Gastrocnemius medialis (tissue), 4 donors: ENCODE data around the gene EIF4E2.

Experiments
- CTCF ChIP-seq, 5 experiments: fragments of 450-650 bp in 3 of 5; fragments of 200-600 bp in 2 of 5; sonication (generic) in 2 of 5; IDR thresholded peaks in 4 of 5; conservative IDR thresholded peaks in 1 of 5; 1 replicate in 4 of 5; 2 replicates in 1 of 5; pipeline ENCODE4 v1.5.1; 2016 to 2019; ENCODE audit warnings: antibody characterized with exemption in 5 of 5, mild to moderate bottlenecking in 3 of 5, moderate library complexity in 3 of 5
- POLR2A ChIP-seq, 2 donors: fragments of 450-650 bp; IDR thresholded peaks; one replicate each; pipeline ENCODE4 v1.6.1; 2017; ENCODE audit warnings: antibody characterized with exemption in 2 of 2, mild to moderate bottlenecking in 2 of 2, moderate library complexity in 2 of 2

GRCh38 chr2:232501794-232502390, 48.6 kb upstream of the EIF4E2 start:
- TF ChIP-seq CTCF (IDR thresholded peaks at IDR 0.05 in 4 of 5, conservative IDR thresholded peaks at IDR 0.05 in 1 of 5) (no peak), POLR2A (IDR thresholded peaks at IDR 0.05) (no peak)
